GM18867 (cell line): Measurements from ENCODE around the gene ADSS1.
"Not testable (repeated sequence)": the region's sequence is repeated elsewhere in the genome, so short reads cannot be mapped to it uniquely, and the experiment has no call there.

Experiments used
- ATAC-seq: cut with Tn5 transposase; IDR thresholded peaks from one replicate; pipeline ENCODE4 v1.9.1; 2021; ENCODE audit warnings: mild to moderate bottlenecking, moderate library complexity; ENCODE audit not compliant: unreplicated experiment

Gene ADSS1

DNA sequence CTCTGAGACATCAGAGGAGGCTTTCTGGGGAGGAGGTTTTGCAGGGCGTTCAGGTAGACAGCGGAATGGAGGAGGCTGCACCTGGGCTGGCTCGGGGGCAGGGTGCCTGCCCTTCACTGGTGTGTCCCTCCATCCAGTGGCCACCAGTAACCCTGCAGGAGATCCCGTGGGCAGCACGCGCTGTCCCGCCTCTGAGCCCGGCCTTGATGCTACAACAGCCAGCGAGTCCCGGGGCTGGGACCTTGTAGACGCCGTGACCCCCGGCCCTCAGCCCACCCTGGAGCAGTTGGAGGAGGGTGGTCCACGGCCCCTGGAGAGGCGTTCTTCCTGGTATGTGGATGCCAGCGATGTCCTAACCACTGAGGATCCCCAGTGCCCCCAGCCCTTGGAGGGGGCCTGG lies 10.0 kb upstream of the ADSS1 start:
- no peak for ATAC-seq

DNA sequence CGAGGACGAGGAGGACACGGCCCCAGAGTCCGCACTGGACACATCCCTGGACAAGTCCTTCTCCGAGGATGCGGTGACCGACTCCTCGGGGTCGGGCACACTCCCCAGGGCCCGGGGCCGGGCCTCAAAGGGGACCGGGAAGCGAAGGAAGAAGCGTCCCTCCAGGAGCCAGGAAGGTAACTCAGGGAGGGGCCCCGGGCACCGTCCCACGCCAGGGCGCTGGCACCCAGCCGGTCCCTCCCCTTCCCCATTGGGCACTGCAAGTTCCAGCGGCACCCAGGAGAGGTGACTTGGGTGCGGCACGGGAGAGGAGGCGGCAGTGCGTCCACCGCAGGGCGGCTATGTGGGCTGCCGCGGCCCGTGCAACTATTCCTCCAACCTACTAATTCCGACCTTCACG lies 9.3 kb upstream of the ADSS1 start:
- no peak for ATAC-seq

DNA sequence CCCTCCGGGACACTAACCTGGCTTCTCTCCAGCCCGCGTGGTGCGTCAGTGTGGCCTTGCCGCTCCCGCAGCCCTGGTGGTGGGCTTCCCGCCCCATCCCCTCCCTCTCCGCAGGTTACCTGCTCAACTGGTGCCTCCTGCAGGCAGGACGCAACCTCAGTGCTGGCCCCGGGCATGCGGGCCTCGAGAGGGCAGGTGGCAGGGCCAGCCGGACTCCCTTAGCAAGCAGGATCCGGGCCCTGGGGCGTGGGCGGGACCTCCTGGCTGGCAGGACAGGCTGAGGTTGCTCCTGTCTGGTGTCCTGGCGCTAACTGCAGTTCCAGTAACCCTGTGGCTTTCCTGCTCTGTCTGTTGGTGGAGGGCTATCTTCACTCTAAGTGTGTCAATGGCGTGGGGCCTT lies 8.6 kb upstream of the ADSS1 start:
- no peak for ATAC-seq

DNA sequence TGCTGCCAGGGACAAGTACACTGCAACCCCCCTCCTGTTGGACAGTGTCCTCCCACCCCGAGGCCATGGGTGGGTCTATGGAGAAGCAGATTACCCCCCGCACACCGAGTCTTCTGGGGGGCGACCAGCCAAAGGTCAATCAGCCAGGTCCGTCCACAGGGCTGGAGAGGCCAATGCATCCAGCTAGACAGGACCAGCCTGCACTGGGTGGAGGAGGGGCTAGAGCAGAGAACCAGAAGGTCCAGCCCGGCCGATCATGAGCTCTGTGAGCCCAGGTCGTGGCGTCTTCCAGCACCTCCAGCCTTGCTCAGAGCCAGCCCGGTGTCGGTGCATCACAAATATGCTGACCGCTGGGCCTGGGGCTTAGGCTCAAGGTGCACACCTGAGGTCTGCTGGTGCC lies 8.2 kb upstream of the ADSS1 start:
- ATAC-seq: no peak

DNA sequence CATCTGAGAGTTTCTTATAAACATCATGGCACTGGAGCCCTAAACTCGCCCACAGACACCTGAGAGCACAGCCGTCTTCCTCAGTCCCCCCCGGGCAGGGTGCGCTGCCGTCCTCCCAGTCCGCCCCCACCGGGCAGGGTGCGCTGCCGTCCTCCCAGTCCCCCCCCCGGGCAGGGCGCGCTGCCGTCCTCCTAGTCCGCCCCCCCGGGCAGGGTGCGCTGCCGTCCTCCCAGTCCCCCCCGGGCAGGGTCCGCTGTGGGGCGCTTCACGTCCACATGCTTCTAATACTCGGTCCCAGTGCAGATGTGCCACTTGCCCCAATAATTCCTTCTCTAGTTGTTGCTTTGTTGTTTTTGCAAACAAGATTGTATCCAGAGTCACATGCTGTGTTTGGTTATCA lies 6.9 kb upstream of the ADSS1 start:
- no peak for ATAC-seq

DNA sequence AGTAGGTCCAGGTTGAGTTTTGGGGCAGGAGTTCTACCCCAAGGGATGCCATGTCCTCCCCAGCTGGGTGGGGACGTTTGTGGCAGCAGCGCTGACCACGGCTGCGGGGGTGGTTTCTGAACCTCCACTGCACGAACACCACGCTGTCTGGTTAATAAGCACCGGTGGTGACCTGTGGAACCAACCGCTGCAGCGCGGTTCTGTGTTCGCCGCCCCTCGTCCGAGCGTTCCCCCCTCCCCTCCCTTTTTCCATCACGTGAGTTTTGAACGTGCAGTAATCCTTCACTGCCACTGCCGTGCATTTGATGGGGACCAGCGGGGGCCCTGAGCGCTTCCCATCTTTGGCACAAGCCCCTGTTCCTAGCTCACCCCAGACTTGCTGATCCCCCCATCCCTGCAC lies 6.4 kb upstream of the ADSS1 start:
- ATAC-seq: no peak

DNA sequence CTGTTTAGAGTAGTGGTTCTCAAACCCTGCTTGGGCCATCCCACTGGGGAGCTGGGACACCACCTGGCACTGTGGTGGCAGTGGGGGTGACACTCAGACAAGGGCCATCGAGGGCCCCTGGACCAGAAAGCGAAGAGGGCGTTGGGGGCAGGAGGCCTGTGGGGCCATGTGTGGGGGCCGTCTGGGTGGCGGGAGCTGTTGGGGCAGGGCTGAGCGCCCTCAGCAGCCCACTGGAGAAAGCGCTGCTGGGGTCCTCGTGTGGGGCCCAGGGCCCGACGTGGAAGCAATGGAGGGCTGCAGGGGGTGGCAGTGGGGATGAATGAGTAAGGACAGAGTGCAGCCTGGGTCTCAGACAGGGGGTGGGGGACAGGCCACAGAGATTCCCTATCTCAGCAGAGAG lies 5.9 kb upstream of the ADSS1 start:
- no peak for ATAC-seq

DNA sequence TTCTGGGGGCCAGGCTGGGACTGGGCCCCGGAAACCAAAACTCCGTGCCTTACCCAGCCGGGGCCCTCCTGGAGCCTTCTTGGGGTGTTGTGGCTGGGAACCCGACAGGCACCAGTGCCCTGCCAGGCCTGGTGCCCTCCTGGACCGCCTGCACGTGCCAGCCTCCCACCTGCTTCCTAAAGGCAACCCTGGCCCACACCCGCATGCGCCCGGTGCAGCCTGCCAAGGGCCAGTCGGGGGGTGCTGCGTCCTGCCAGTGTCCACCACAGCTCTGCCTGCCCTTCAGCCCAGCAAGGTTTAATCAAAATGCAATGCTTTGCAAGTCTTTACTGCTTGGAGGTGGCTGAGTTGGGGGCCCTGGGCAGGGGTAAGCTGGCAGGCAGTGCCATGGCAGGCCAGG lies 5.2 kb upstream of the ADSS1 start:
- ATAC-seq: no peak

DNA sequence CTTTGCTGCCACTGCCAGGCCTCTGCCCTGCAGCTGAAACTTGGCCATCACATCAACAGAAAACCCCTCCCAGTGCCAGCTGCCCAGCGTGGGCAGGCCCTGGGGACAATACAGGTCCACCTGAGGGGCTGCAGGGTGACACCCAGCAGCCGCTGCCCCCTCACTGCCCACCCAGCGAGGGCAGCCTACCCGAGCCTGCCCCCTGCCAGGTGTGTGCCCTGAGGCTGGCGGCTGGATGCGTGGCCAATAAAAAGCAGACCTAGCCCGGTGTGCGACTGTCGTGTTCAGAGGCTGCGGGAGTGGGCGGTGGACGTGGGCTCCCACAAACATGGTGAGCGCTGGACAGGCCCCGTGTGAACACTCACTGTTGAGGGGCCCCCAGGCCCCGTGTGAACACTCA lies 4.7 kb upstream of the ADSS1 start:
- no peak for ATAC-seq

DNA sequence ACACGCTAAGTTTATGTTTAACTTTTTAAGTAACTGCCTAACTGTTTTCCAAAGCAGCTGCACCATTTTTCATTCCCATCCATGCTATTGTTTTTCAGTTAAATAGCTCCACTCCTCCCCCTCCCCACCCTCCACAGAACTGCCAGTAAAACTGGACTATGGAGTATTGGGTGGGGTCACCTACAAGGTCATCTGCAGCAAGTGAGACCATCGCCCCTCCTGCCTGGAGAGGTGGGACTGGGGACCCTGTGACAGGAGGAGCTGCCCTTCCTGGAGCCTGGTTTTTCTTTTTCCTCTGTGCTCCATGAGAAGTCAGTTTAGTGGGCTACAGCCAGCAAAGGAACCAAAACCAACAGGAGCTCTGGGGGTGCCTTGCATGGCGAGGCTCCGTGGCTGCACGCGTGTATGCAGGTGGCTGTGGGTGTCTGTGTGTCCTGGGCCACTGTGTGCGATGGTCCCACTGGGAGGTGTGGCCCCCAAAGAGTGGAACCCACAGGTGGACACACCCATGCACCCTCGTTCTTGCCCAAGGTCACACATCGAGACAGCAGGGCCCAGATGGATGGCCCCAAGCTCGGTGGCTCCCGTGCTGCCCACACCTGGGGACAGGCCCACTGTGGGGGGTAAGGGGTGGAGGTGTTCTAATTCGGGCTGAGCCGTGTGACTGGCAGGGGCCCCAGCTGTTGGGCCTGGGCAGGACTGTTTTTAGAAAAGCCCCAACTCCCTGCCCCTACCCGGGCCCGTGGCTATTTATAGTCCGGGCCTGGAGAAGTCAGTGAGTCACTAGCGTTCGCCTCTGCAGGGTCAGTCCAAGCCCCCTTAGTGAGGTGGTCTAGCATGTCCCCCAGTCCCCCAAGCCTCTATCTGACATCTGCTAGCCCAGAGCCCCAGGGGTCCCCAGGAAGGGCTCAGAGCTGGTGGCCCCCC lies 2.3 kb upstream of the ADSS1 start:
- no peak for ATAC-seq

DNA sequence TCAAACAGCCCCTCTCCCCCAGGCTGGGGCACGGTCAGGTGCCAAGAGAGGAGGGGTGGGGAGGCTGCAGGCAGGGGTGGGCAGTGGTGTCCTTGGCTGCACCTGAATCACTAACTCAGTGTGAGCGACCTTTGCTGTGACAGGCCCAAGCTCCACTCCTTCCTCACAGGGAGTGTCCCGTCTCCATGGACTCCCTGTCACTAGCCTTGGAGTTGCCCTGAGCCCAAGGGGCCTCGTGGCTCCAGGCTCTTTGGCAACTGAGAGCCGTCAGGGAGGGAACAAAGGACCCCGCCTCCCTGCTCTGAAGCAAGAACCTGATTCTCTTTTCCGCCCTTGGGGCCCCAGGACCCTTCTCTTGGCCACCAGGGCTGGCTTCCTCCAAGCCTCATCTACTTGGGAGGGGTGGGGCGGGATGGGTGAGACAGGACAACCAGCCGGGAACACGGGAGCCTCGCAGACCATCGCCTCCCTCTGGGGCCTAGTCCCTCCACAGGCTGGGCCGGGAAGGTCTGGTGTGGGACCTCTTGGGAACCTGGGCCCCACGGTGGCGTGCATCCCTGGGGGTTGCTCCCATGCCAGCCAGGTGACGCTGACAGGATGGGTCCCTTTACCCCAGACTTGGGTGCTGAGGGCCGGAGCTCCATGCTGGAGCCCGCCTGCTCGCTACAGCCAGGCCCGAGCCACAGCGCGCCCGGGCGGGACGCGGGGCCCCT lies 935 bp upstream of the ADSS1 start:
- no peak for ATAC-seq

DNA sequence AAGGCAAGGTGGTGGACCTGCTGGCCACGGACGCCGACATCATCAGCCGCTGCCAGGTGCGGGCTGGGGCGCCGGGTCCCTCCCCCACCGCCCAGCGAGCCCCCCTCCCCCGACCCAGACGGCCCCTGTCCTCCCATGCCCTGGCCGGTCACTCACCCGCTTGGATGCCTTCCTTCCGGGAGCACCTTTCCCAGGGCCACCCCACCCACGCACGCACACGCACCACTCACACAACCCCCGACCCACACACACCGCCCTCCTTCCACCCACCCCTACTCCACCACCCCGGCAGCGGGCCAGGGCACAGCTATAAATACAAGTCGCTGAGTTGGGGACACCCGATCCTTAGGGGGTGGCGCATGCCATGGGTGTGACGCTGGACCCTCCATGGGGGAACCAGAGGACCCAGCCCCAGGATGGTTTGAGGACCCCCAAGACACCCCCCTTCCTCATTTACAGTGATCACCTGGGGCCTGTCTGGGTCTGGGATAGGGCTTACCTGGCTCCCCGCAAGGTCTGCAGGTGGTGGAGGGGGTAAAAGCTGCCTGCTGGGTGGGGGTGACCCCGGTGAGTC lies 465 bp downstream of the ADSS1 start:
- ATAC-seq: no peak

DNA sequence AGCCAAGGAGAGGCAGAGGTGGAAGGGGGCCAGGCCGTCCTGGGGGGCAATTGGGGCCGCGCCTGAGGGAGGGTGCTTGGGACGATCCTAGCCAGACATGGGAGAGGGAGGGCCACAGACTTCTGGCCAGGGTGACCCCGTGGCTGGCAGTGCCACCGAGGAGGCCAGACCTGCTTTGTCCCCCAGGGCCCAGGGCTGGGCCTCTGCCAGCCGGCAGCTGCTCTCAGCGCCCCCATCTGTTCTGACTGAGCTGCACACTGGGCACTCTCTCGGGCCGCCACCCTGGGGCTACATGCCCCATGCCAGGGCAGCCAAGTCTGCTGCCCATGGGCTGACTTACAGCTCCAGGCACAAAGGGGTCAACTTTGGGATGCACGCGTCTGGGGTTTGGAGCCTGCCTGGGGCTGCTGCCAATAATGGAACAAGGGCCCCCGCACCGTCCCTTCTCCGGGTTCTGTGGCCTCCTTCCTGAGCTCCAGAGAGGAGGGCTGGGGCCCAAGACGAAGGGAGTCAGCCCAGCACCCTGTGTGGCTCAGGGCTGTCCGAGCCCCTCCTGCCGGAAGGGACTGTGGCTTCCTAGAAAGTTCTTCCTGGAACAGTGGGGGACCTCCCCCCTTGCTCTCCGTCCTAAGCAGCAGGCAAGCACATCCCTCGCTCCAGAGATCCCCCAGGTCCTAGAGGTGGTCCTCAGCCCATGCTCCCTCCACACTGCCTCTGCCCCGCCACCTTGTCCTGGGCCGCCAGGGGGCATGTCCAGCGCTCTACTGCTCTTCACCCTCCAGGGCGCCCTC lies 1.1 kb downstream of the ADSS1 start:
- no peak for ATAC-seq

DNA sequence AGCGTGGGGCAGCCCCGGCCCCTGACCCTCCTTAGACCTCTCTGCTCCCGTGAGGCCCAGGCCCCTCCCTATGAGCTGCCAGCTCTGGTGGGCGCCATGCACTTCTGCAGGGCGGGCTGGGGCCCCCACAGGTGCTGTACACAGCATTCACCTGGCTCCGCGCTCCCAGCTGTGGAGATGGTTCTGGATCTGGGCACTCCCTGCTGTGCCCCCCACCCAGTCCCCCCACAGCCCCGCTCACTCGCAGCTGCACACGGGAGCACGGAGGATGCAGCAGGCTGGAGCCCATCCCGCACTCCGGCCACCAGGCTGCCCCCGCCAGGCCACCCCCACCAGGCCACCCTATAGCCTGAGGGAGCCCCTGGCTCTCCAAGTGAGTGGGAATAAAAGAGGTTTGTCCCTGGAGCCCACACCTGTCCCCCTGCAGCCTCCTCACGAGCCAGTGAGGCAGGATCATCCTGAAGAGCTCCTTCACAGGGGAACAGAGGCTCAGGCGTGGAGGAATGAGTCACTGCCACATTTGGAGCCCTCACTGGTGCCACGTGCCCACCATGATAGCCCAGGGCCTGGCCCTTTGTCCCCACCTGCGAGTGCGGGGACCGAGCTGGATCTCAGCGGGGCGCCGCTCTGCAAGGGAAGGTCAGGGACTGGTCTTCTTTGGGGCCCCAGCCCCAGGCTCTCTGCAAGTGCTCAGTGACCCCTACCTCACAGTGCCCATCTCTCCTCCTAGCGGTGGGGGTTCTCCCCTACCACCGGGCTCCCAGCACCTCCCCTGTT lies 1.9 kb downstream of the ADSS1 start:
- no peak for ATAC-seq

DNA sequence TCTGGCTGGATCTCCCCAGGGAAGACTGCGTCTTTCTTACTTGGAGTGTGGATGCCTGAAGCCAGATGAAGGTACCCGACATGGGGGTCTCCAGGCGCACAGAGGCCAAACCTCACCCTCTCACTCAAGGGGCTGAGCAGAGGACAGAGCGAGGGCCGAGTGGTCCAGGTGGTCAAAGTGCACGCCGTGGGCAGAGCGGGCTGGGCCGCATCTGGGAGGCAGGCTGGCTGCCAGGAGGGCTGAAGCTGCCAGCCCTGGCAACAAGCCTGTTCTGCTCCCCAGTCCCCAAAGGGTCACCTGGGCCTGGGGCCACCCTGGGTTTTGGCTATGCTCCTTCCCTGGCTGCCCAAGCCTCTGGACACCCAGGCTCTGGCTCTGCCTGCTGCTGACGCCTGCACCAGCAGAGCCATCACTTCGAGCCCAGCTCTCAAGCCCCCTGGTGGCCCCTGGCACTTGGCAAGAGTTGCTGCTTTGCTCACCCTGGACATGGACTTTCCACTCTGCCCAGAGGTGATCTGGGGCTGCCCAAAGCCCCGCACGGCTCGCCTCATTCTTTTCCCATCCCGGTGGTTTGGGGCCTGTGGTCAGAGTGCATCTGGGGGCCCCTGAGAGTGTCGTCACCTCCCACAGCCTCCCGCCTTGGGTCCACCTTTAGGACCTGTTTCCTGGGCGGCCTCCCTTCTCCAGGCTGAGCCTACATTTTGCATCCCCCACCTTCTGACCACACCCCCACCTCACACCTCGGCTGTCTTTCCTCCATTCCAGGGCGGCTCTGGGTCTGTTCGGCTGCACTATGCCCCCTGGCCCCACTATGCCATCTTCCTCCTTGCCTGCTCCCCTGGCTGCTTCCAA lies 2.8 kb downstream of the ADSS1 start:
- no peak for ATAC-seq

DNA sequence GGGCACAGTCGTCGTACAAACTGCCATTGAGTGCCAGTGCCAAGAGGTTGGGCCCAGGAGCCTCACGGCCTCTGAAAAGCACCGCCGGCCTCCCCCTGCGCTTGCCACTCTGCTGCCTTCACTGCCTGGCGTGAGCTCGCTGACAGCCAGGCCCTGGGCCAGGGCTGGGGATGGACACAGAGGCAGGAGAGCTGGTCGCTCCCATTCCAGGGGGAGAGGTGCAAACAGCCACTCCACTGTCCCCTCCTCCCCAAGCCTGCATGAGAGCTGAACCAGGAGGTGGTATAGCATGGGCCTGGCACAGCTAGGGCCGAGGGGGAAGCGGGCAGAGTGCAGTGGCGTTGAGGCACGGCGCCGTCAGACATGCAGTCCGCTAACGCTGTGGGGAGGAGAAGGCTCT lies 4.6 kb downstream of the ADSS1 start:
- no peak for ATAC-seq

DNA sequence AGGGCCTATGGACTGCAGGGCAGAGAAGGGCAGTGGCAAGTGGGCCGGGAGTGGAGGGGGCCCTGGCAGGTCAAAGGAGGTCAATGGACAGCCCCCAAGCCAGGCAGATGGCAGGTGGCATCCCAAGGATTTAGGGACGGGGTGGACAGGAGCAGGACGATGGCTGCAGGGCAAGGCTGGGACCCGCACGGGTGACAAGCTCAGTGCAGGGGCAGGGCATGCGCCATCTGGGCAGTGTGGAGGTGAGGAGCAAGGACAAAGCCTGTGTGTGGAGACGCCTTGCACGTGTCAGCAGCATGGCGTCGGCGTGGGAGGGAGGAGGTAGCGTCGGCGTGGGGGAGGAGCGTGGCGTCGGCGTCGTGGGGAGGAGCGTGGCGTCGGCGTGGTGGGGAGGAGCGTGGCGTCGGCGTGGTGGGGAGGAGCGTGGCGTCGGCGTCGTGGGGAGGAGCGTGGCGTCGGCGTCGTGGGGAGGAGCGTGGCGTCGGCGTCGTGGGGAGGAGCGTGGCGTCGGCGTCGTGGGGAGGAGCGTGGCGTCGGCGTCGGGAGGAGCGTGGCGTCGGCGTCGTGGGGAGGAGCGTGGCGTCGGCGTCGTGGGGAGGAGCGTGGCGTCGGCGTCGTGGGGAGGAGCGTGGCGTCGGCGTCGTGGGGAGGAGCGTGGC lies 5.3 kb downstream of the ADSS1 start:
- not testable (repeated sequence) for ATAC-seq

DNA sequence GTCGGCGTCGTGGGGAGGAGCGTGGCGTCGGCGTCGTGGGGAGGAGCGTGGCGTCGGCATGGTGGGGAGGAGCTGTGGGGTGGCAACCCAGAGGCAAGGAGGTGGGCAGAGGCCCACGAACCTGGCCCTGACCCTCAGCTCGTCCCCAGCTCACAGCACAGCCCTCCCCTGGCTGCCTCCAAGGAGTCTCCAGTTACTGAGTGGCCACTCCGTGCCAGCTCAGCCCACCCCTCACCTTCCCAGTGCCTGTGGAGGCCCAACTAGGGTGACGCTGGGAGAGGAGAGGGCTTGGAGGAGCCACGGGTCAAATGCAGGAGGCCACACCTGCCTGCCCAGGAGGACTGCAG lies 5.8 kb downstream of the ADSS1 start:
- no peak for ATAC-seq

DNA sequence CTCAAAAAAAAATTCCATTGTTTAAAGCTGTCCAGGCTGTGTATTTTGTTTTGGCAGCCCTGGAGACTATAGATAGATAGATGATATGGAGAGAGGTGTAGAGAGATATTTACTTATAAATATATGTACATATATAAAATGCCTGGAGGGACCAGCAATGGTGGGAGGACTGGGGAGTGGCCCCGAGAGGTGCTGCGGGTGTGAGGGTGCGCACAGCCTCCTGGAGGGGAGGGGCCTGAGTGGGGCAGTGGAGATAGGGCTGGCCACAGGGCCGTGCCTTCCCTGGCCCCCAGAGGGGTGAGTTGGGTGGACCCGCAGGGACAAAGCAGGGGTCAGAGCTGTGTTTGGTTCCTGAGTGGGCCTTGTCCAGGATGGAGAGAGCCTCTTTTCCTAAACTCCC lies 6.5 kb downstream of the ADSS1 start:
- ATAC-seq: no peak
